Right lobe of liver (tissue), 6 donors: ENCODE results near the gene NFS1. TPM values are rescaled to one million over a fixed set of nuclear protein-coding genes. Genes with fewer than 3 reads are reported as not detected.
A peak's percentile ranks its signal among the peaks of the same experiment; 100 is the strongest.

Experiments
- ATAC-seq, 4 donors: fragments of 200-7000 bp; cut with Tn5 transposase; one replicate each; pipeline ENCODE4 v1.9.1; 2020; ENCODE audit warnings: mild to moderate bottlenecking in 4 of 4, moderate library complexity in 4 of 4
- DNase-seq, 3 donors: peaks; one replicate each; pipeline ENCODE4 v3.0.0-alpha.2; 2020
- H3K27ac ChIP-seq, 3 donors: fragments of 200-600 bp; one replicate each; pipeline ENCODE4 v1.8.0; 2022
- H3K27me3 ChIP-seq, 2 donors: fragments of 200-600 bp; one replicate each; pipeline ENCODE4 v1.8.0; 2022
- H3K36me3 ChIP-seq, 4 donors: fragments of 200-600 bp; sonication (generic) in 1 of 4; one replicate each; pipeline versions ENCODE4 v1.5.1 to v1.8.0; 2017 to 2022; ENCODE audit warnings: control low read depth in 1 of 4
- H3K4me1 ChIP-seq, 4 donors: fragments of 200-600 bp; sonication (generic) in 1 of 4; one replicate each; pipeline versions ENCODE4 v1.5.1 to v1.8.0; 2017 to 2022; ENCODE audit warnings: control low read depth in 1 of 4
- H3K4me3 ChIP-seq, 3 donors: fragments of 200-600 bp; one replicate each; pipeline ENCODE4 v1.8.0; 2022
- H3K9me3 ChIP-seq, 4 donors: fragments of 200-600 bp; sonication (generic) in 1 of 4; one replicate each; pipeline versions ENCODE4 v1.5.1 to v1.8.0; 2017 to 2022; ENCODE audit warnings: control low read depth in 1 of 4
- CTCF ChIP-seq, 4 donors: fragments of 200-600 bp in 3 of 4; fragments of 450-650 bp in 1 of 4; IDR thresholded peaks; one replicate each; pipeline versions ENCODE4 v1.5.1 to v1.8.0; 2016 to 2022; ENCODE audit warnings: antibody characterized with exemption in 4 of 4, mild to moderate bottlenecking in 2 of 4
- POLR2A ChIP-seq: fragments of 450-650 bp; IDR thresholded peaks from one replicate; pipeline ENCODE4 v1.6.1; 2017; ENCODE audit warnings: antibody characterized with exemption, mild to moderate bottlenecking
- WGBS: methylation state at CpG from one replicate; pipeline ENCODE4 v1.1.6; 2018; ENCODE audit warnings: low coverage, low lambda C conversion rate; ENCODE audit not compliant: insufficient coverage; ENCODE audit errors: missing lambda C conversion rate; 5-methylcytosine and 5-hydroxymethylcytosine counted together
- intact Hi-C, 2 donors: fragments of 100-400 bp; cut with DNase I; formaldehyde crosslinking; loops; one replicate each; pipeline versions ENCODE4 v1.11.2 to v1.14.1; 2022
- total RNA-seq, 6 experiments: library from RNA; depleted of rRNA in 2 of 6; stranded (reverse); fragments of >200 nt in 2 of 6; fragmentation: NEBNext Ultra II Directional in 3 of 6; extraction: Animal tissue kit (Norgen Biotek cat#: 25700) in 3 of 6; gene quantifications; one replicate each; pipeline versions ENCODE4 v1.1.0 to v1.2.4, GENCODE V29; 2016 to 2023
- donor health status: DM: no; HTN: yes; CAD: no.
- donor health status: DM: no; HTN: no; CAD: no.
- donor health status: DM: no; HTN: no; CAD: no.
- donor health status: DM: no; HTN: yes; CAD: no.
- donor health status: DM: no; HTN: yes; CAD: no.

NFS1 gene
- total RNA-seq, 6 experiments from 2014 or later: 30.9 to 63.7 (median 44.3) TPM

- H3K4me3 ChIP-seq: no peak overlapping the region
- H3K36me3 ChIP-seq: peaks cover 17 to 63% (median 37%) of the 10 kb centered on the region in 4 donors
- TF ChIP-seq POLR2A (peak; percentile 6), CTCF (IDR thresholded peaks at IDR 0.05) (no peak)
- no peak overlapping the region for H3K27ac ChIP-seq
- H3K4me1 ChIP-seq: peaks cover 0 to 13% (median 0%) of the 10 kb centered on the region in 4 donors
- intact Hi-C loops: loop anchor here in 1 of 2 donors (10.0 kb wide), 1 partner anchor 183 kb away; no protein-coding TSS in a partner anchor
- no peak for DNase-seq
- no peaks in the 10 kb centered on the region for H3K27me3 ChIP-seq
- no peak for ATAC-seq
- 74% methylated on average over 8 of the region's 12 CpGs for WGBS
- H3K9me3 ChIP-seq: no peaks in the 10 kb centered on the region
Measured at GRCh38 chr20:35702051-35702823, 3.1 kb upstream of the NFS1 start.

DNA sequence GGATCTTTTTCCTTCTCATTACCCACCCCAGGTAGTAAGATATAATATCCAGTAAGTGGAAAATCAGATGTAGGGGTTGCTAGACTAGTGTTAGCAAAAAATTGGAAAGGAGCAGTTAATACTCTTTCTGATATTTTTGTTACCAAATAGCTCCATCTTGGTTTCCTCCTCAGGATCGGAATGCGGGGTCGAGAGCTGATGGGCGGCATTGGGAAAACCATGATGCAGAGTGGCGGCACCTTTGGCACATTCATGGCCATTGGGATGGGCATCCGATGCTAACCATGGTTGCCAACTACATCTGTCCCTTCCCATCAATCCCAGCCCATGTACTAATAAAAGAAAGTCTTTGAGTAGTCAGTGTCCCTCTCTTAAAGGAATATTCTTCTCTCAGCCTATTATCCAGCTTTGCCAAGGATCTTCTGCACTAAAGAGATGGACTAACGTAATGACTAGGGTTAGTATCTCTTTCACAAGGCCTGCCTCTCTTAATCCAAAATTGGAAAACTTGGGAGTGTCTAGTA, 1.5 kb upstream of the NFS1 start:
- Histone ChIP-seq H3K4me3 (no peak overlapping the region), H3K27me3 (no peaks in the 10 kb centered on the region), H3K9me3 (no peaks in the 10 kb centered on the region), H3K36me3 (peaks cover 17 to 48% (median 29%) of the 10 kb centered on the region in 4 donors), H3K4me1 (peaks cover 0 to 13% (median 1%) of the 10 kb centered on the region in 4 donors), H3K27ac (no peak overlapping the region)
- TF ChIP-seq CTCF (IDR thresholded peaks at IDR 0.05) (no peak), POLR2A (no peak)
- DNase-seq: no peak
- no peak for ATAC-seq
- intact Hi-C loops: loop anchor here in 1 of 2 donors (10.0 kb wide), 1 partner anchor 184 kb away; no protein-coding TSS in a partner anchor
- 86% methylated on average over 7 of the region's 7 CpGs for WGBS

DNA sequence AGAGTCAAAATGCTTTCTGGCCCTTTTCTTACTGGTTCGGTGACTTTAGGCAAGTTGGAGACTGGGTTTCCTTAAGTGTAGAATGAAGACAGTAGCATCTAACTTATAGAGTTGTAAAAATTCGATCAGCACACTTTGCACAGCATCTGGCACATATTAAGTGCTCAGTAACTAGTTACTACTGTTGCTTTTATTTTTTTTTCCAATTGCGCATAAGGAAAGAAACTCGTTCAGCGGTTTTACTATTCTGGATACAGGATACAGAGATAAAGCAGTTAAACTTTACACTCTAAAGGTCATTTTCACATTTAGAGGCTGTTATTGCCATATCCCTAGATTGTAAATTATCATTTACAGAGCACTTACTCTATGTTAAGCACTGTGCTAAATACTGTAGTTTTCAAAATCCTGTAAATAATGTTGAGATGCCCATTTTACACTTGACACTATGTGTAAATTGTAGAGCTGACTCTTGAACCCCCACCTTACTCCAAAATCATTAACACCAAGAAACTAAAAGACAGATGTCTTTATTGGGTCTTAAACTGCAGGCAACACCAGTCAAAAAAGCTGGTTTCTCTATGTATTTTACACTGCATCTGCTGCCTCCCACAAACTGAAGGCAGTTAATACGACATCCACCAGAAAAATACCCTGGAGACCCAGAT, 939 bp upstream of the NFS1 start:
- DNase-seq (no peak), ATAC-seq (no peak)
- intact Hi-C loops: loop anchor here in 1 of 2 donors (10.0 kb wide), 1 partner anchor 185 kb away; no protein-coding TSS in a partner anchor
- Histone ChIP-seq H3K4me1 (peaks cover 0 to 13% (median 4%) of the 10 kb centered on the region in 4 donors), H3K27me3 (no peaks in the 10 kb centered on the region), H3K9me3 (no peaks in the 10 kb centered on the region), H3K4me3 (peak overlapping the region; percentile 82 to 99 (median 95)), H3K27ac (peak overlapping the region; percentile 68 to 77 (median 71)), H3K36me3 (peaks cover 14 to 43% (median 26%) of the 10 kb centered on the region in 4 donors)
- WGBS: 16% methylated on average over 6 of the region's 6 CpGs
- TF ChIP-seq POLR2A (no peak), CTCF (IDR thresholded peaks at IDR 0.05) (no peak)

- Histone ChIP-seq H3K36me3 (peaks cover 6 to 35% (median 15%) of the 10 kb centered on the region in 4 donors), H3K4me3 (peak overlapping the region; percentile 82 to 99 (median 95)), H3K27ac (peak overlapping the region; percentile 68 to 77 (median 71)), H3K4me1 (peaks cover 0 to 13% (median 6%) of the 10 kb centered on the region in 4 donors), H3K27me3 (no peaks in the 10 kb centered on the region), H3K9me3 (no peaks in the 10 kb centered on the region)
- intact Hi-C loops: no loop called here
- peak; percentile 37 to 55 (median 46) for ATAC-seq
- TF ChIP-seq POLR2A (no peak), CTCF (IDR thresholded peaks at IDR 0.05) (no peak)
- DNase-seq: no peak
- WGBS: 5% methylated on average over 26 of the region's 37 CpGs
Measured at GRCh38 chr20:35698298-35699126, 640 bp downstream of the NFS1 start.
